Thyroid gland (tissue), 4 donors: ENCODE data around the gene GPR132. TPM values are rescaled to one million over a fixed set of nuclear protein-coding genes. Genes with fewer than 3 reads are reported as not detected.
A peak's percentile ranks its signal among the peaks of the same experiment; 100 is the strongest.

Experiments used
- DNase-seq, 2 donors: peaks; one replicate each; pipeline ENCODE4 v3.0.0-alpha.2; 2019
- H3K27ac ChIP-seq, 3 donors: fragments of 200-600 bp; sonication (generic); 1 replicate in 2 of 3; 2 replicates in 1 of 3; pipeline ENCODE4 v1.5.1; 2016 to 2019; ENCODE audit warnings: mild to moderate bottlenecking in 1 of 3, moderate library complexity in 1 of 3
- H3K27me3 ChIP-seq: fragments of 200-600 bp; sonication (generic); one replicate; pipeline ENCODE4 v1.5.1; 2019
- H3K36me3 ChIP-seq, 2 donors: fragments of 200-600 bp; sonication (generic); one replicate each; pipeline ENCODE4 v1.5.1; 2016 to 2019
- H3K4me1 ChIP-seq, 2 donors: fragments of 200-600 bp; sonication (generic); one replicate each; pipeline ENCODE4 v1.5.1; 2017 to 2019
- H3K4me3 ChIP-seq, 3 donors: fragments of 200-600 bp; sonication (generic); replicated peaks in 1 of 3; 1 replicate in 2 of 3; 2 replicates in 1 of 3; pipeline ENCODE4 v1.5.1; 2016; ENCODE audit warnings: mild to moderate bottlenecking in 1 of 3
- H3K9me3 ChIP-seq: fragments of 200-600 bp; sonication (generic); one replicate; pipeline ENCODE4 v1.5.1; 2017
- POLR2A ChIP-seq, 2 donors: fragments of 450-650 bp; IDR thresholded peaks; one replicate each; pipeline ENCODE4 v1.6.1; 2017; ENCODE audit warnings: antibody characterized with exemption in 2 of 2, mild to moderate bottlenecking in 2 of 2, moderate library complexity in 1 of 2
- WGBS, 2 donors: methylation state at CpG; one replicate each; pipeline ENCODE4 v1.1.5; 2017; 5-methylcytosine and 5-hydroxymethylcytosine counted together
- intact Hi-C: fragments of 100-400 bp; cut with DNase I; formaldehyde crosslinking; loops from one replicate; pipeline ENCODE4 v1.15.1; 2023
- total RNA-seq, 4 donors: library from RNA; depleted of rRNA; stranded (reverse); fragments of >200 nt; gene quantifications; one replicate each; pipeline ENCODE4 v1.2.3, GENCODE V29; 2016
- TF ChIP-seq, protein P1 (sequence below), 6 experiments: fragments of 200-600 bp in 3 of 6; fragments of 450-650 bp in 3 of 6; sonication (generic) in 3 of 6; IDR thresholded peaks; one replicate each; pipeline ENCODE4 v1.5.1; 2016 to 2019; ENCODE audit warnings: antibody characterized with exemption in 6 of 6, mild to moderate bottlenecking in 2 of 6, inconsistent platforms in 1 of 6, moderate library complexity in 1 of 6

The GPR132 gene
- total RNA-seq, 4 donors from 2014 or later = 1.0 to 4.6 (median 2.1) TPM

DNA sequence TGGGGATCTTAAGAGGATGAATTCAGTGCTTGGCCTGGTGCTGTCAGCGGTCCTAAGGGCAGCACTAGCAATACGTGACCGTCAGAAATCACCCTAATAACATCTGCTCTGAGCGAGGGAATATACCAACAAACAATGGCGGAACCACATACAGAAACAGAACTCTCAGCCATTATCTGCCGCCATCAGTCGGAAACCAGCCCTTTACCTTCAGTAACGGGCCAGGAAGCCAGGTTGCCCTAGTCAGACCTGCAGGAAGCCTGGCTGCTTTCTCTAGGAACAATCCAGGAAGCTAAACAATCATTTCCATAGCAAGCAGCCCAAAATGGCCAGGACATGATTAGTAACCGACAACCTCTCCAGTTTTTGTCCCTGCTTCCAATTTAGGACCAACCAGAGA lies 50.0 kb downstream of the GPR132 start:
- DNase-seq = no peak
- Histone ChIP-seq H3K9me3 (no peaks in the 10 kb centered on the region), H3K4me3 (no peak overlapping the region), H3K4me1 (peaks cover 27 to 39% of the 10 kb centered on the region in 2 donors), H3K36me3 (peaks cover 8 to 9% of the 10 kb centered on the region in 2 donors), H3K27me3 (no peaks in the 10 kb centered on the region), H3K27ac (no peak overlapping the region)
- intact Hi-C loops = no loop called here
- 59 to 90% methylated on average over 9 of the region's 9 CpGs for WGBS, 2 donors
- TF ChIP-seq, protein P1, sequence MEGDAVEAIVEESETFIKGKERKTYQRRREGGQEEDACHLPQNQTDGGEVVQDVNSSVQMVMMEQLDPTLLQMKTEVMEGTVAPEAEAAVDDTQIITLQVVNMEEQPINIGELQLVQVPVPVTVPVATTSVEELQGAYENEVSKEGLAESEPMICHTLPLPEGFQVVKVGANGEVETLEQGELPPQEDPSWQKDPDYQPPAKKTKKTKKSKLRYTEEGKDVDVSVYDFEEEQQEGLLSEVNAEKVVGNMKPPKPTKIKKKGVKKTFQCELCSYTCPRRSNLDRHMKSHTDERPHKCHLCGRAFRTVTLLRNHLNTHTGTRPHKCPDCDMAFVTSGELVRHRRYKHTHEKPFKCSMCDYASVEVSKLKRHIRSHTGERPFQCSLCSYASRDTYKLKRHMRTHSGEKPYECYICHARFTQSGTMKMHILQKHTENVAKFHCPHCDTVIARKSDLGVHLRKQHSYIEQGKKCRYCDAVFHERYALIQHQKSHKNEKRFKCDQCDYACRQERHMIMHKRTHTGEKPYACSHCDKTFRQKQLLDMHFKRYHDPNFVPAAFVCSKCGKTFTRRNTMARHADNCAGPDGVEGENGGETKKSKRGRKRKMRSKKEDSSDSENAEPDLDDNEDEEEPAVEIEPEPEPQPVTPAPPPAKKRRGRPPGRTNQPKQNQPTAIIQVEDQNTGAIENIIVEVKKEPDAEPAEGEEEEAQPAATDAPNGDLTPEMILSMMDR (IDR thresholded peaks at IDR 0.05) = no peak
- no peak for TF ChIP-seq POLR2A (IDR thresholded peaks at IDR 0.05)

DNA sequence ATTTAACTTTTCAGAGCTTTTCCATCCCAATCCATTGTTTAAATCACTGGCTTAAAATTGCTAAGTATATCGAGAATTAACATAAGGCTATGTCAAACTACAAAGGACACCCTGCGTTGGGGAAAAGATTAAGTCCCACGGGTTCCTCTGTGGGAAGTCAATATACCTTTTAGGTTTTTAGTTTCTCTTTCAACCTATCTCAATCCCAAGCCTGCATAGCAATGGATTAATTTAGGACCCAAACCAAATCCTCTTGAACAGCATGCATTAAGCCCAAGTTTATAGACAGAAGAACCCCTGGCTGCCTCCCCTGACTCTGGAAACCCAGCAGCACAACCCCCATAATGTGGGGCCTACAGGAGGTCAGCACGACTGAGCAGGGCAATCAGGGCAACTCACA lies 50.6 kb downstream of the GPR132 start:
- intact Hi-C loops = no loop called here
- peaks cover 21 to 34% of the 10 kb centered on the region in 2 donors for H3K4me1 ChIP-seq
- no peak for TF ChIP-seq POLR2A (IDR thresholded peaks at IDR 0.05)
- TF ChIP-seq, protein P1 (IDR thresholded peaks at IDR 0.05) = no peak
- no peaks in the 10 kb centered on the region for H3K27me3 ChIP-seq
- no peak overlapping the region for H3K4me3 ChIP-seq
- 72 to 76% methylated on average over 4 of the region's 4 CpGs for WGBS, 2 donors
- no peak for DNase-seq
- no peak overlapping the region for H3K27ac ChIP-seq
- H3K36me3 ChIP-seq = peaks cover 8 to 13% of the 10 kb centered on the region in 2 donors
- H3K9me3 ChIP-seq = no peaks in the 10 kb centered on the region

DNA sequence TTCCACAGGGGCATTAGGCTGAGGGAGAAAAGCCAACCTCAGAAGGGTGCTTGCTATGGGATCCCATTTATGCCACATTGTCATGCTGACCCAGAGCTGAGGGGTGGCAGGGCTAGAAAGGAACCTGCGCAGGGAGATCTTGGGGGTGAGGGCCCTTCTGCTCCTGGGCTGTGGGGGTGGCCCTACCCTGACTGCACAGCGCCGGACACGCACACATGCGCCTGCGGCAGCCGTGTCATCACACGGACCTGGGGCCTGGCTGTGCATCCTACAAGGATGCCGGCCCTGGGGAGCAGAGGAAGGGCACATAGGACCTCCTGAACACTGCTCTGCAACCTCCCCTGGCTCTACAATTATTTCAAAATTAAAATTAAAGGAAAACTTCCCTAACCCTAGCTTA lies 51.2 kb downstream of the GPR132 start:
- TF ChIP-seq, protein P1 (IDR thresholded peaks at IDR 0.05) = no peak
- no peak for TF ChIP-seq POLR2A (IDR thresholded peaks at IDR 0.05)
- intact Hi-C loops = no loop called here

DNA sequence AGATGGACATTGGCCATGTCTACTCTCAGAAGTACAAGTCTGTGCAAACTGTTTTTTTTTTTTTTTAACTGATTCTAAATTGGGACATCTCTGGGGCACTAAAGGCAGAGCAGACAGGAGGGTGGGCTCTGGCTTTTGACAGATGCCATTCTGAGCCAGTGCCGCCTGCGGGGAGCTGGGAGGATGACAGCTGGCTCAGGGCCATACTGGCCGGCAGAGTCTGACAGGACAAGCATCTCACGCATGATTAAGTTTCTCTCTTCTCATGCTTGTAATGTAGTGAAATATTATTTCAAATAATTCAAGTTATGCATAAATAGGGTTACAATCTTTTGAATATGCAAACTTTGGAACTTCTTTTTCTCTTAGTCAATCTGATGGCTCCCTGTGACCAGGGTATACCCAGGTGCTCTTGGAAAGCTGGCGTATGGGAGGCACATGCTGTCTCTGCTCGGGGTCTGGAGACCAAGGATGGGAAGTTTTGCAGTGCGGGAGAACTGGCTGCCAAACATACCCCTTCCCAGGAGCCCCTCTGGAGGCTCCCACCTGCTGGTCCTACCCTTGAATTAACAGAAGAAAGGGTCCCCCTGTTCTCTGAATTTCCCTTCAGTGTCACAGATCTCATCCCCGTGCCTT lies 52.0 kb downstream of the GPR132 start:
- H3K36me3 ChIP-seq = peaks cover 8 to 13% of the 10 kb centered on the region in 2 donors
- intact Hi-C loops = no loop called here

More for the DNA sequence above, 51.2 kb downstream of the GPR132 start:
- Histone ChIP-seq H3K36me3 (peaks cover 8 to 13% of the 10 kb centered on the region in 2 donors), H3K9me3 (no peaks in the 10 kb centered on the region), H3K4me3 (no peak overlapping the region), H3K4me1 (peaks cover 17 to 28% of the 10 kb centered on the region in 2 donors), H3K27me3 (no peaks in the 10 kb centered on the region), H3K27ac (no peak overlapping the region)
- DNase-seq = no peak
- 62 to 94% methylated on average over 9 of the region's 9 CpGs for WGBS, 2 donors

More for the DNA sequence above, 52.0 kb downstream of the GPR132 start:
- no peaks in the 10 kb centered on the region for H3K27me3 ChIP-seq
- no peaks in the 10 kb centered on the region for H3K9me3 ChIP-seq
- TF ChIP-seq POLR2A (IDR thresholded peaks at IDR 0.05) = no peak
- TF ChIP-seq, protein P1 (IDR thresholded peaks at IDR 0.05) = peak in 2 of 6 experiments; percentile 26 to 39
- H3K27ac ChIP-seq = peak overlapping the region in 2 of 3 donors; percentile 46 to 62
- peak; percentile 72 to 79 for DNase-seq
- WGBS, 2 donors = 29 to 41% methylated on average over 8 of the region's 8 CpGs
- H3K4me3 ChIP-seq = no peak overlapping the region
- H3K4me1 ChIP-seq = peaks cover 17 to 26% of the 10 kb centered on the region in 2 donors
